IMR-90 (cell line): ENCODE results near the gene TIPARP. TPM values are rescaled to one million over a fixed set of nuclear protein-coding genes. Genes with fewer than 3 reads are reported as not detected.
A peak's percentile ranks its signal among the peaks of the same experiment; 100 is the strongest.

Experiments
- ATAC-seq: fragments of 200-7000 bp; cut with Tn5 transposase; 2 replicates; pipeline ENCODE4 v1.9.1; 2020; ENCODE audit warnings: low read depth, mild to moderate bottlenecking, moderate library complexity
- BruUV-seq: library from RNA; stranded (reverse); fragments of 400-500 nt; replicated peaks from 2 replicates; lab custom pipeline; 2021; lab: Mats Ljungman, UMichigan
- CTCF ChIA-PET: fragments of 300-600 bp; formaldehyde crosslinking; extraction: SDS; loops from one replicate; lab custom pipeline; 2021; ENCODE audit warnings: antibody characterized with exemption; lab: Yijun Ruan, JAX
- POLR2A ChIA-PET: fragments of 300-600 bp; sonication (Branson Sonifier 250); formaldehyde crosslinking; loops from one replicate; lab custom pipeline; 2022; ENCODE audit warnings: antibody characterized with exemption; ENCODE audit not compliant: unreplicated experiment; lab: Charles Lee
- DNase-seq: peaks from one replicate; pipeline ENCODE4 v3.0.0; 2013
- H2AFZ ChIP-seq: replicated peaks from 2 replicates; pipeline ENCODE3; 2013; ENCODE audit warnings: low read length, mild to moderate bottlenecking; ENCODE audit not compliant: poor library complexity
- H2AK5ac ChIP-seq: 2 replicates; pipeline ENCODE4 v1.6.1; 2013; ENCODE audit warnings: low read depth, low read length, inconsistent platforms
- H2AK9ac ChIP-seq: replicated peaks from 2 replicates; pipeline ENCODE3; 2013; ENCODE audit warnings: mild to moderate bottlenecking, low read depth, low read length, moderate library complexity; ENCODE audit not compliant: poor library complexity
- H2BK120ac ChIP-seq: 2 replicates; pipeline ENCODE4 v1.6.1; 2013; ENCODE audit warnings: low read depth, low read length, inconsistent platforms
- H2BK15ac ChIP-seq: 3 replicates; pipeline ENCODE4 v1.6.1; 2013; ENCODE audit warnings: low read depth, low read length, inconsistent platforms
- H2BK20ac ChIP-seq: 2 replicates; pipeline ENCODE4 v1.6.1; 2013; ENCODE audit warnings: low read depth, mild to moderate bottlenecking, inconsistent platforms, low read length, moderate library complexity
- H2BK5ac ChIP-seq: 2 replicates; pipeline ENCODE4 v1.6.1; 2013; ENCODE audit warnings: mild to moderate bottlenecking, low read depth, low read length, inconsistent platforms; ENCODE audit not compliant: poor library complexity, severe bottlenecking
- H3K14ac ChIP-seq: replicated peaks from 2 replicates; pipeline ENCODE4 v1.6.1; 2013; ENCODE audit warnings: low read depth, low read length, inconsistent platforms
- H3K18ac ChIP-seq: 2 replicates; pipeline ENCODE4 v1.6.1; 2013; ENCODE audit warnings: low read depth, low read length, control low read depth
- H3K23ac ChIP-seq: 2 replicates; pipeline ENCODE4 v1.6.1; 2013; ENCODE audit warnings: low read depth, low read length, inconsistent platforms
- H3K27ac ChIP-seq: 2 replicates; pipeline ENCODE4 v1.5.1; 2013; ENCODE audit warnings: mild to moderate bottlenecking, control low read depth, low read length; ENCODE audit not compliant: insufficient read depth
- H3K27me3 ChIP-seq: 2 replicates; pipeline ENCODE4 v1.6.1; 2013; ENCODE audit warnings: low read length; ENCODE audit not compliant: control insufficient read depth, insufficient read depth
- H3K36me3 ChIP-seq: 2 replicates; pipeline ENCODE4 v1.6.1; 2013; ENCODE audit warnings: low read length, mixed read lengths; ENCODE audit not compliant: control insufficient read depth, insufficient read depth
- H3K4ac ChIP-seq: 2 replicates; pipeline ENCODE4 v1.6.1; 2013; ENCODE audit warnings: low read depth, low read length, inconsistent platforms
- H3K4me1 ChIP-seq: 2 replicates; pipeline ENCODE4 v1.6.1; 2013; ENCODE audit warnings: low read length, mixed read lengths; ENCODE audit not compliant: control insufficient read depth, insufficient read depth
- H3K4me2 ChIP-seq: 2 replicates; pipeline ENCODE4 v1.6.1; 2013; ENCODE audit warnings: low read depth, mild to moderate bottlenecking, control low read depth, low read length, moderate library complexity
- H3K4me3 ChIP-seq: 2 replicates; pipeline ENCODE4 v1.5.1; 2013; ENCODE audit warnings: low read depth, mild to moderate bottlenecking, control low read depth, low read length, moderate library complexity; ENCODE audit not compliant: insufficient read depth
- H3K56ac ChIP-seq: 2 replicates; pipeline ENCODE4 v1.6.1; 2013; ENCODE audit warnings: low read length, inconsistent platforms; ENCODE audit not compliant: insufficient read depth; ENCODE audit errors: extremely low read depth
- H3K79me1 ChIP-seq, 2 experiments: 2 replicates each; pipeline ENCODE4 v1.6.1; 2013; ENCODE audit warnings: low read length in 2 of 2, inconsistent platforms in 1 of 2, low read depth in 1 of 2
- H3K9ac ChIP-seq: 2 replicates; pipeline ENCODE4 v1.6.1; 2013; ENCODE audit warnings: low read depth, low read length, control low read depth
- H3K9me1 ChIP-seq: 2 replicates; pipeline ENCODE4 v1.6.1; 2013; ENCODE audit warnings: low read length, inconsistent platforms; ENCODE audit not compliant: insufficient read depth
- H3K9me3 ChIP-seq: 2 replicates; pipeline ENCODE4 v1.6.1; 2013; ENCODE audit warnings: low read length; ENCODE audit not compliant: control insufficient read depth, insufficient read depth
- H4K20me1 ChIP-seq: 2 replicates; pipeline ENCODE4 v1.6.1; 2013; ENCODE audit warnings: low read length, inconsistent platforms; ENCODE audit not compliant: insufficient read depth
- H4K5ac ChIP-seq: 2 replicates; pipeline ENCODE4 v1.6.1; 2013; ENCODE audit warnings: mild to moderate bottlenecking, low read depth, low read length, control low read depth
- H4K8ac ChIP-seq, 2 experiments: 2 replicates each; pipeline ENCODE4 v1.6.1; 2013; ENCODE audit warnings: low read depth in 2 of 2, low read length in 2 of 2, control low read depth in 1 of 2, inconsistent platforms in 1 of 2
- H4K91ac ChIP-seq: 2 replicates; pipeline ENCODE4 v1.6.1; 2013; ENCODE audit warnings: low read depth, low read length, inconsistent platforms; ENCODE audit not compliant: insufficient read depth
- CEBPB ChIP-seq: IDR thresholded peaks from 2 replicates; pipeline ENCODE4 v1.6.1; 2012; ENCODE audit warnings: low read depth, low read length, improper control_type of control experiment
- NFE2L2 ChIP-seq: fragments of 150-350 bp; IDR thresholded peaks from 2 replicates; pipeline ENCODE4 v1.6.1; 2016; ENCODE audit warnings: low read depth, mild to moderate bottlenecking, low read length
- RAD21 ChIP-seq: IDR thresholded peaks from 2 replicates; pipeline ENCODE4 v1.6.1; 2012; ENCODE audit warnings: low read length, improper control_type of control experiment
- RCOR1 ChIP-seq: IDR thresholded peaks from 2 replicates; pipeline ENCODE4 v1.6.1; 2012; ENCODE audit warnings: mild to moderate bottlenecking, low read length, improper control_type of control experiment; ENCODE audit not compliant: insufficient replicate concordance
- WGBS, 2 experiments: methylation state at CpG; one replicate each; pipeline versions ENCODE4 v1.1.5 to v1.1.7; 2013; ENCODE audit warnings: missing lambda C conversion rate in 2 of 2; ENCODE audit not compliant: insufficient read length in 1 of 2; ENCODE audit errors: extremely low coverage in 2 of 2; 5-methylcytosine and 5-hydroxymethylcytosine counted together
- dilution Hi-C: fragments of 300-500 bp; cut with HindIII; formaldehyde crosslinking; loops from one replicate; pipeline ENCODE4 v1.14.3; 2018; ENCODE audit warnings: low sequenced_read_pairs; ENCODE audit not compliant: unreplicated experiment
- in situ Hi-C: fragments of 300-500 bp; cut with MboI; formaldehyde crosslinking; loops from 3 replicates; pipeline ENCODE4 v1.14.3; 2019; ENCODE audit warnings: low sequenced_read_pairs, inconsistent platforms, mixed read lengths
- intact Hi-C: fragments of 100-400 bp; cut with micrococcal nuclease; formaldehyde crosslinking; loops from 2 replicates; pipeline ENCODE4 v1.10.0; 2022
- polyA plus RNA-seq, 3 experiments: library from polyadenylated mRNA; depleted of rRNA; stranded (reverse); fragments of >200 nt; gene quantifications; 2 replicates each; pipeline ENCODE4 v1.2.3, GENCODE V29; 2012; ENCODE audit warnings: low replicate concordance in 1 of 3
- total RNA-seq: library from RNA; depleted of rRNA; stranded (reverse); fragments of >200 nt; gene quantifications from 2 replicates; pipeline ENCODE4 v1.2.3, GENCODE V29; 2012
- TF ChIP-seq, protein P1 (sequence below): fragments of 150-350 bp; IDR thresholded peaks from 2 replicates; pipeline ENCODE4 v1.6.1; 2016; ENCODE audit warnings: low read depth, mild to moderate bottlenecking, low read length, moderate library complexity, borderline replicate concordance
- TF ChIP-seq, protein P2 (sequence below): fragments of 150-350 bp; IDR thresholded peaks from 2 replicates; pipeline ENCODE4 v1.6.1; 2017; ENCODE audit warnings: mild to moderate bottlenecking, antibody characterized with exemption, low read length, low read depth
- TF ChIP-seq, protein P3 (sequence below): conservative IDR thresholded peaks from 2 replicates; pipeline ENCODE4 v1.5.1; 2012; ENCODE audit warnings: mild to moderate bottlenecking, low read depth, low read length, improper control_type of control experiment

The TIPARP gene
- total and polyA plus RNA-seq, 2 of the 4 experiments (the other 2 are of a cell fraction) = 12.6 to 70.8 TPM

DNA sequence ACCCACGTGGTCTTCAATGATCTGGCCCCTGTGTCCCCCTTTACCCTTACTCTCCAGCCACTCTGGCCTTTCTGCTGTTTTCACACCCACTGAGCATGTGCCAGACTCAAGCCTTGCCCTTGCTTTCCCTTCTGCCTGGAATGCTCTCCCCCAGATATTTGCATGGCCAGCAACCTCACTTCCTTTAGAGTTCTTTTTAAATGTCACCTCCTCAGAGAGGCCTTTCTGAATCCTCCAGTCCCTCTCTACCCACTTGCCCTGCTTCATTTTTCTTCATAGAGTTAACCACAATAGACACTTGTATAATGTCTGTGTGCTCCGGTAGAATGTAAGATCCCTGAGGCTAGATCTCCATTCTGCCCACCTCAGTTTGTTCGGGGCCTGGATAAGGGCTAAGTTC, 39.4 kb upstream of the TIPARP start:
- H3K18ac ChIP-seq = no peak overlapping the region
- no peak overlapping the region for H2AK5ac ChIP-seq
- H2AK9ac ChIP-seq = no peak overlapping the region
- H3K27ac ChIP-seq = no peak overlapping the region
- peaks cover 2% of the 10 kb centered on the region; the same call in 1 of the 2 replicates for H3K27me3 ChIP-seq
- H3K9ac ChIP-seq = no peak overlapping the region
- TF ChIP-seq NFE2L2 = no peak
- TF ChIP-seq RCOR1 = no peak
- TF ChIP-seq, protein P1, sequence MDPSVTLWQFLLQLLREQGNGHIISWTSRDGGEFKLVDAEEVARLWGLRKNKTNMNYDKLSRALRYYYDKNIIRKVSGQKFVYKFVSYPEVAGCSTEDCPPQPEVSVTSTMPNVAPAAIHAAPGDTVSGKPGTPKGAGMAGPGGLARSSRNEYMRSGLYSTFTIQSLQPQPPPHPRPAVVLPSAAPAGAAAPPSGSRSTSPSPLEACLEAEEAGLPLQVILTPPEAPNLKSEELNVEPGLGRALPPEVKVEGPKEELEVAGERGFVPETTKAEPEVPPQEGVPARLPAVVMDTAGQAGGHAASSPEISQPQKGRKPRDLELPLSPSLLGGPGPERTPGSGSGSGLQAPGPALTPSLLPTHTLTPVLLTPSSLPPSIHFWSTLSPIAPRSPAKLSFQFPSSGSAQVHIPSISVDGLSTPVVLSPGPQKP = no peak
- TF ChIP-seq, protein P2, sequence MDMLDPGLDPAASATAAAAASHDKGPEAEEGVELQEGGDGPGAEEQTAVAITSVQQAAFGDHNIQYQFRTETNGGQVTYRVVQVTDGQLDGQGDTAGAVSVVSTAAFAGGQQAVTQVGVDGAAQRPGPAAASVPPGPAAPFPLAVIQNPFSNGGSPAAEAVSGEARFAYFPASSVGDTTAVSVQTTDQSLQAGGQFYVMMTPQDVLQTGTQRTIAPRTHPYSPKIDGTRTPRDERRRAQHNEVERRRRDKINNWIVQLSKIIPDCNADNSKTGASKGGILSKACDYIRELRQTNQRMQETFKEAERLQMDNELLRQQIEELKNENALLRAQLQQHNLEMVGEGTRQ = no peak
- TF ChIP-seq, protein P3, sequence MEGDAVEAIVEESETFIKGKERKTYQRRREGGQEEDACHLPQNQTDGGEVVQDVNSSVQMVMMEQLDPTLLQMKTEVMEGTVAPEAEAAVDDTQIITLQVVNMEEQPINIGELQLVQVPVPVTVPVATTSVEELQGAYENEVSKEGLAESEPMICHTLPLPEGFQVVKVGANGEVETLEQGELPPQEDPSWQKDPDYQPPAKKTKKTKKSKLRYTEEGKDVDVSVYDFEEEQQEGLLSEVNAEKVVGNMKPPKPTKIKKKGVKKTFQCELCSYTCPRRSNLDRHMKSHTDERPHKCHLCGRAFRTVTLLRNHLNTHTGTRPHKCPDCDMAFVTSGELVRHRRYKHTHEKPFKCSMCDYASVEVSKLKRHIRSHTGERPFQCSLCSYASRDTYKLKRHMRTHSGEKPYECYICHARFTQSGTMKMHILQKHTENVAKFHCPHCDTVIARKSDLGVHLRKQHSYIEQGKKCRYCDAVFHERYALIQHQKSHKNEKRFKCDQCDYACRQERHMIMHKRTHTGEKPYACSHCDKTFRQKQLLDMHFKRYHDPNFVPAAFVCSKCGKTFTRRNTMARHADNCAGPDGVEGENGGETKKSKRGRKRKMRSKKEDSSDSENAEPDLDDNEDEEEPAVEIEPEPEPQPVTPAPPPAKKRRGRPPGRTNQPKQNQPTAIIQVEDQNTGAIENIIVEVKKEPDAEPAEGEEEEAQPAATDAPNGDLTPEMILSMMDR = no peak
- TF ChIP-seq RAD21 = no peak
- no peak for TF ChIP-seq CEBPB
- H3K4ac ChIP-seq = no peak overlapping the region
- H2BK5ac ChIP-seq = no peak overlapping the region
- ChIA-PET POLR2A (no interaction called here), CTCF (no interaction called here)
- H3K4me2 ChIP-seq = no peak overlapping the region
- dilution Hi-C loops (no loop called here), in situ Hi-C loops (no loop called here), intact Hi-C loops (no loop called here)
- no TSS peak for BruUV-seq
- H3K9me1 ChIP-seq = no peaks in the 10 kb centered on the region
- no peak overlapping the region for H2BK15ac ChIP-seq
- no peaks in the 10 kb centered on the region for H4K20me1 ChIP-seq
- peaks cover 4% of the 10 kb centered on the region for H3K4me1 ChIP-seq
- no peak overlapping the region for H2BK120ac ChIP-seq
- ATAC-seq (no peak), DNase-seq (no peak)
- H4K91ac ChIP-seq = no peak overlapping the region
- H4K8ac ChIP-seq = no peak overlapping the region
- H3K9me3 ChIP-seq = no peaks in the 10 kb centered on the region
- no peaks in the 10 kb centered on the region for H3K79me1 ChIP-seq
- no peak overlapping the region for H3K23ac ChIP-seq
- no peak overlapping the region for H2BK20ac ChIP-seq
- 0 out of 2 replicates have a peak overlapping the region, but pooled peaks have one; percentile 8 for H3K14ac ChIP-seq
- no peak overlapping the region for H3K56ac ChIP-seq
- peak overlapping the region; percentile 9 for H2AFZ ChIP-seq
- 50% methylated on average over 1 of the region's 3 CpGs; no CpG with 5 or more reads in 1 of the 2 experiments for WGBS, 2 experiments
- H3K4me3 ChIP-seq = no peak overlapping the region
- H3K36me3 ChIP-seq = no peaks in the 10 kb centered on the region
- no peak overlapping the region for H4K5ac ChIP-seq
